HG03095 (cell line): ENCODE results near the gene HEXIM2.
A peak's percentile ranks its signal among the peaks of the same experiment; 100 is the strongest.

Source experiments
- ATAC-seq: cut with Tn5 transposase; IDR thresholded peaks from one replicate; pipeline ENCODE4 v1.9.1; 2021; ENCODE audit warnings: moderate library complexity; ENCODE audit not compliant: unreplicated experiment

HEXIM2 gene

DNA sequence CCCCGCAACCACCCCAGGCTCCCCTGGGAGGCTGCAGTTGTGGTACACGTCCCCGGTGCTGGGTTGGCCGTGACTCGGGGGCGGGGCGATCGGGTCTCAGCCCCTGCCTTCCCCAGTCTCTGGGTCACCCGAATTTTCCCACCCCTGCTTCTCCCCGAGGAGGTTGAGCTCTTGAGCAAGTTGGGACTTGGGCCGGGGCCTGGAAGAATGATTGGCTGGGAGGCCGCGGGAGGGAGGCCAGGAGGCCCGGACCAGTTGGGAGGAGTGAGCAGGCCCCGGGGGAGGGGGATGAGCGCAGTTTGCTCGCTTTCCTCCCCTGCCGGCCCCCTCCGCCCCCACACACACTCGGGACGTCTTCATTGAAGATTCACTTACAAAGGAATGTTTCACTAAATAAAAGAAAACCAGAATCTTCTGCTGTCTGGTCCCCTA, 17.9 kb upstream of the HEXIM2 start:
- no peak for ATAC-seq

DNA sequence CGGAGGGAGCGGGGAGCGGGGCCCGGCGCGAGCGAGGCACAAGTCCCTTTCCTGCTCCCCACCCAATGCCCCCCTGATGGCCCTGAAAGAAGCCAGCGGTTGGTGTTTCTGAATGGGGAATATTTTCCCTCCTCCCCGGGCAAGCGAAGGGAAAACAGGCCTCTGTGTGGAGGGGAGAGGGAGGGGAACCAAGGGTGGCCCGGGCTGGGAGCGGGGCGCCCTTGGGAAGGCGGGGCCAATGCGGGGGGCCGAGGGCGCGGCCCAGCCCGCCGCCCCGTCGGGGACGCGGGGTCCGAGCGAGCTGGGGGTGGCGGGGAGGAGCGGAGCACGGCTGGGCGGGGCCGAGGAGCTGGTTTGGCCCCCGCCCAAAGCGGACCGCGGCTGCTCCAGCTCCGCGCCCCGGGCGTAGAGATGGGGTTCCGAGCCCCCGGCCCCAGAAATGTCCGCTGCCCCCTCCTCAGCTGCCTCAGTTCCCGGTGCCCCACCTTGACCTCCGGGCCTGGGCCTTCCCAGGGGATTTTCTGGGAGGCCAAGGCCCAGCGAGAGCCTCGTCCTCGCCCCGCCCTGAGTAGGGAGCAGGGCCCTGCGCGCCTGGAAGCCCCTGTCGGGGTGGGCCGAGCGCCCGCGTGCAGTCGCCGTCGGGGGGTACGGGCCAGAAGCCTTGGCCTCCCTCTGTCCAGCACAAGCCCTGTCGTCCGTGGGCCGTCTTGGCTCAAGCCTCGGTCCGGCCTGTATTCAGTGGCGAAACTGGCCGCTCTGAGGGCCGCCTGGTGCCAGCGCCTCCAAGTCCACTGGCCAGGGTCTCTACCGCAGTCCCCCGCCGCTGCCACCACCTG, 17.3 kb upstream of the HEXIM2 start:
- no peak for ATAC-seq

DNA sequence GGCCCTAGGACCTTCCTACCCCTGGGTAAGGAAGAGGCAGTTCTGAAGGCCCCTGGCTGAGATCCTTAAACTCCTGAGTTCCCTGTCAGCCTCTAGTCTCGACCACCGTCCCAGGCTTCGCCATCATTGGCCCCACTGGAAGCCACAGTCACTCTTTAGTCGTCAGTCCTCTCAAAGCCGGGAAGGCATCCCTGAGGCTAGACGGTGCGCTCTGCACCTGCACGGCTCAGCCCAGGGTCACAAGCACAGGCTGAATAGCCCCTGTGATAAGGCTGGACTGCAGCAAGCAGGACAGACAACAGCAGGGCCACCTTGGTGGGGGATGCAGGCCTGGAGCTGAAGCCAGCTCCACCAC, 16.7 kb upstream of the HEXIM2 start:
- no peak for ATAC-seq

DNA sequence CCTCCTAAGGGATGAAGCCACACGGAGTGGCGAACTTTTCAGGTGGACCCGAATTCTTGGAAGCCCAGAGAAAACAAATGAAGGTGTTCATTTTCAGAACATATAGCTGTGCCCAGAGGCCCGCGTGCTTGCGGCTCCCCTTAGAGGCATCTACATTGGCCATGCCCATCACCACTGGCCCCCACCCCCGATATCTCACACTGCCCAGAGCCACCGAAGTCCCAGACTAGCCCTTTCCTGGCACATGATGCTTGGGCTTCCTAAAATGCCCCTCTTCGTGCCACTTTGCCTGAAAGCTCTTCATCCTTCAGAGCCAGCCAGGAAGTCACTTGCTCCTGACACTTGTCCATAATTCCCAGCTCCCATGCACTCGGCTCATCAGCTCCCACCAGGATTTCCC, 15.5 kb upstream of the HEXIM2 start:
- no peak for ATAC-seq

DNA sequence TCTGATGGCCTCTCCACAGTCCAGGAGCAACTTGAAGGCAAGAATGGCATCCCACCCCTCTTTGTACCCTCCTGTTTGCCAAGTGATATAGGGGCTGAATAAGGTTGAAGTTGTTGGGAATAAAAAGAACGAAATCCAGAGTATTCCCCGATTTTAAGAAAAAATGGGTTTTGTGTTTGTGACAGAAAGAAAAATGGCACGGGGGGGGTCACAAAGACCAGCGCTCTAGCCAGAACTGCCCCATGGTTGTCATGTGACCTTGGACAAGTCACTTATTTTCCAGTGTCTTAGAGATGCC, 15.1 kb upstream of the HEXIM2 start:
- no peak for ATAC-seq

DNA sequence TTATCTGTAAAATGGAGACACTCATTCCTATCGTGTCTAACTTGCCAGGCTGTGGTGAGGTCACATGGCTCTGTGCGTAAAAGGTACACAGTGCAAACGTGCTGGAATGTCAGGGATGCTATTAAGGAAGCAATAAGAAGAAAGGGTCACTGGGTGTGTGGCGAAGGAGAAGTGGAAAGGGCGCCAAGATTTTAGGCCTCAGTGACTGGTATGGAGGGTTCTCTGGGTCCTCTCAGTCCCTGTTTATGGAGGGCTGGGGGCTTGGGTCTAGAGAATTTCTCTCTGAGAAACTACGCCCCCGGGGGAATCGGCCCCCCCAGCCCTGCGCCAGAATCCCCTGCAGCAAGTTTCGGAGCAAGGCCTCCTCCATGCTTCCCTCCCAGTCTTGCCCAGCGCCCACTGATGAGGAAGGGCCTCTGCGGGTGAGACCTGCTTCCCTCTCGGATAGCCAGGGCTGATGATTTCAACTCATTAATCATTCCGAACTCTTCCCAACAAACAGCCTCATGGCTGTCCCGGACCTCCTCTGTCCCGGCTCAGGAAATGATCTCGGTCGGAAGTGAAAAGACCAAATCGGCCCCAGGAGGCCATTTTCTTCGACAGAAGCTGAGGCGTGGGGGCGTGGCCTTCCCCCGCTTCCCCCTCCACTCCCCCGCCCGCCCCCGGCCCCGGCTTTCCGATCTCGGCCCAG, 14.6 kb upstream of the HEXIM2 start:
- ATAC-seq: no peak

DNA sequence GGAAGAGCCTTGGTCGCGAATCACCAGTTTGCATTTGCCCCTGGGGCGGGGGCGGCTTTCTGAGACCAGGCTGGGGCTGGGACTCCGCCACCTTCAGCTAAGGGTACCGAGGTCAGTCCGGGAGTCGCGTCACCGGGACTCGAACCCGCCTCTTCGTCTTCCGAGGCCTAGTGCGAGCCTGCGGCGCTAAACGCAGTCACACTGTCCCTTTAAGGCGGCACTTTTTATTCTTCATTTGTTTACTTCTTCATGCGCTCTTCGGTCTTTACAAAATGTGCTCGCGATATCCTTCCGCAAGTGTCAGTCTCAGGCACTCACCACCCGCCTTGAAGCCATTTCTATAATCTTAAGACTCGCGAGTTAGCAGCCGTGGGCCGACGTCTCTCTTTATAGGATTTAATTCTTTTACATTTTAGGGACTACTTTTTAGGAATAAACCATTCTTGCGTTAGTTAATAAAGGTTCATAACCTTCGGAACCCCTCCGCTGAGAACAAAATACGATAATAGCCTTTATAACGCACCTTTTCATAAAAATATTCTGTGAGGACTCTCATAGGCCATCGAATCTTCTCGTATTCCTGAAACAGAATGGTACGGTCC, 14.0 kb upstream of the HEXIM2 start:
- ATAC-seq: no peak

DNA sequence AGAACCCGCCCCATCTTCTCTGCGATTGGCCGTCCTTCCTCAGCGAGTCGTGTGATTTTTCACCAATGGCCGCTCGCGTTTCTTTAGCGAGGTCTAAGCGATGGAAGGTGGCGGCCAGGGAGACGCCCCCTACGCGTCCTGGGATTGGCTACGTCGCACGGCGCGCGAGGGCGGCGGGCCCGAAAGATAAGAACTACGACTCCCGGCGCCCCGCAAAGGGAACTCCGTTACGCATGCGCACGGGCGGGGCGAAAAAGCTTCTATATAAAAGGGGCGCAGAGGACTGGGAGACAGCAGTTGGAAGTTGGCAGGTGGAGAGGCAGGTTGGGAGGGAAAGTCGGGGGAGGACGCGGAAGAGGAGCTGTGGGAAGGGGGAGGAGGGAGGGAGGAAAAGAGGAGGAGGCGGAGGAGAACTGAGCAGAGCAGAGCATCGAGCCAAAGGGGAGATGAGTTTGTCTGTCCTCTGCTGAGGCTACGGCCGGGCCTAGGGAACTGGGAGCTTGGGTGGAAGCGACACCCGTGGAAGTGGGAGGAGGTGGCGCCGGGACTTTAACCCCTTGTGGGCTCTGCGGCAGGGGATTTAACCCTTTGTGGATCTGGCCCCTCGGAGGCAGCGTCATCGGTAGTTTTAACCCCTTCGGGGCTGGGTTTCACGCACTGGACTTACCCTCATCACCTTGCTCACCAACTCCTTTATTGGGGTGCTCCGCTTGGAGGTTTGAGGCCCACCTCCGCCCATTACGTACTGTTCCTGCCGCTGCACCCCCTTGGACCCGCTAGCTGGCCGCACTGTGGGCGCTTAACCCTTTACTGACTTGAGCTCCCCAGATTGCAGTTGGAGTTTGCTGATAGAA, 13.3 kb upstream of the HEXIM2 start, which contains the start of gene HEXIM1:
HEXIM1 (plus strand) TSS at position 293 of the 854 bp plus-strand sequence. CDS start 716 bp downstream, outside the sequence.
- ATAC-seq: peak; percentile 55

DNA sequence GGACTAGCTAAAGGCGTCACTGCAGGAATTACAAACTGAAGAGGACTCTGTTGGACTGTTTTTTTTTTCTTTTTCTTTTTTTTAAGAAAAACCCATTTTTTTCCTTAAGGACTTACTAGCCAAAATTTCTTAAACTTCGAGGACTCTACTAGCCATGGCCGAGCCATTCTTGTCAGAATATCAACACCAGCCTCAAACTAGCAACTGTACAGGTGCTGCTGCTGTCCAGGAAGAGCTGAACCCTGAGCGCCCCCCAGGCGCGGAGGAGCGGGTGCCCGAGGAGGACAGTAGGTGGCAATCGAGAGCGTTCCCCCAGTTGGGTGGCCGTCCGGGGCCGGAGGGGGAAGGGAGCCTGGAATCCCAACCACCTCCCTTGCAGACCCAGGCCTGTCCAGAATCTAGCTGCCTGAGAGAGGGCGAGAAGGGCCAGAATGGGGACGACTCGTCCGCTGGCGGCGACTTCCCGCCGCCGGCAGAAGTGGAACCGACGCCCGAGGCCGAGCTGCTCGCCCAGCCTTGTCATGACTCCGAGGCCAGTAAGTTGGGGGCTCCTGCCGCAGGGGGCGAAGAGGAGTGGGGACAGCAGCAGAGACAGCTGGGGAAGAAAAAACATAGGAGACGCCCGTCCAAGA, 12.5 kb upstream of the HEXIM2 start:
- no peak for ATAC-seq

DNA sequence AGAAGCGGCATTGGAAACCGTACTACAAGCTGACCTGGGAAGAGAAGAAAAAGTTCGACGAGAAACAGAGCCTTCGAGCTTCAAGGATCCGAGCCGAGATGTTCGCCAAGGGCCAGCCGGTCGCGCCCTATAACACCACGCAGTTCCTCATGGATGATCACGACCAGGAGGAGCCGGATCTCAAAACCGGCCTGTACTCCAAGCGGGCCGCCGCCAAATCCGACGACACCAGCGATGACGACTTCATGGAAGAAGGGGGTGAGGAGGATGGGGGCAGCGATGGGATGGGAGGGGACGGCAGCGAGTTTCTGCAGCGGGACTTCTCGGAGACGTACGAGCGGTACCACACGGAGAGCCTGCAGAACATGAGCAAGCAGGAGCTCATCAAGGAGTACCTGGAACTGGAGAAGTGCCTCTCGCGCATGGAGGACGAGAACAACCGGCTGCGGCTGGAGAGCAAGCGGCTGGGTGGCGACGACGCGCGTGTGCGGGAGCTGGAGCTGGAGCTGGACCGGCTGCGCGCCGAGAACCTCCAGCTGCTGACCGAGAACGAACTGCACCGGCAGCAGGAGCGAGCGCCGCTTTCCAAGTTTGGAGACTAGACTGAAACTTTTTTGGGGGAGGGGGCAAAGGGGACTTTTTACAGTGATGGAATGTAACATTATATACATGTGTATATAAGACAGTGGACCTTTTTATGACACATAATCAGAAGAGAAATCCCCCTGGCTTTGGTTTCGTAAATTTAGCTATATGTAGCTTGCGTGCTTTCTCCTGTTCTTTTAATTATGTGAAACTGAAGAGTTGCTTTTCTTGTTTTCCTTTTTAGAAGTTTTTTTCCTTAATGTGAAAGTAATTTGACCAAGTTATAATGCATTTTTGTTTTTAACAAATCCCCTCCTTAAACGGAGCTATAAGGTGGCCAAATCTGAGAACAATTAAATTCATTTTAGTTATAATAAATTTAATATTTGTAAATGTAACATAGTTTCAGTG, 11.7 kb upstream of the HEXIM2 start:
- no peak for ATAC-seq

DNA sequence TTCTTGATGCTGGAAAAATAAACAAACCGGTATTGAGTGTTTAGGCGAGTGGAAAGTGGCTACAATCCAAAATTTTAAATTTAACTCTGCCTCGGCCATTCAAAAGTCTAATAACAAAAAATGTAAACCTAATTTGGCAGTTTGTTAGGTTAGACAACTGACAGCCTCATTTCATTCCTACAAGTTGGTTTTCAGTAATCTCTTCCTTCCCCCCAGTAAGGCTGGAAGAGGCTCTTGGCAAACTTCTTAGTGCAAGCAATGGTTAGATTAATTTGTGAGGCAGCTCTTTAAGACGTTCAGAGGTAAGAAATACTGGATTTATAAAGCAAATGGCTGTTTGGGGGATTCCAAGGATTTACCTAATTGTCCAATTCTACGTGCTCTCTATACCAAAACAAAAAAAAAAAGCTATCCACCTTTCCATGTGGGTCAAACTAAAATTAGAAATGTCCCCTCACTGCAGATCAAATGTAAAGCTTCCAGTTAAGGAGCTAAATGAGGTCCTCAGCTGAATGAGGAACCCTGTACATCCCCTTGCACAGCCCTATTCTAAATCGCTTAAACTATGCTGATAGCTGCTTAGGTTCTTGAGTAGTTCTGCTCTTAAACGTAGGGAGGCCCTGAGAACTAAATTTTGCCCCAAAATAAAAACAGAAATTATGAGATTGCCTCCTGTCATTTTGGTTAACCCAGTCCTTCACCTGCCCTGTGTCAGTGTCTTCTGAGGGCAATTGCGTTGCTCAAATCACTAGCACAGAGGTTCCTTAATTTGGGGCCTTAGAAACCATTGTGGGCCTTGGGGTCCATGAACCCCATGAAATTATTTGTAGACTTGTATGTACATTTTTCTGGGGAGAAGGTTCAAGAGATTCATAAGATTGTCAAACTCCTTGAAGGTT, 10.5 kb upstream of the HEXIM2 start:
- ATAC-seq: no peak

DNA sequence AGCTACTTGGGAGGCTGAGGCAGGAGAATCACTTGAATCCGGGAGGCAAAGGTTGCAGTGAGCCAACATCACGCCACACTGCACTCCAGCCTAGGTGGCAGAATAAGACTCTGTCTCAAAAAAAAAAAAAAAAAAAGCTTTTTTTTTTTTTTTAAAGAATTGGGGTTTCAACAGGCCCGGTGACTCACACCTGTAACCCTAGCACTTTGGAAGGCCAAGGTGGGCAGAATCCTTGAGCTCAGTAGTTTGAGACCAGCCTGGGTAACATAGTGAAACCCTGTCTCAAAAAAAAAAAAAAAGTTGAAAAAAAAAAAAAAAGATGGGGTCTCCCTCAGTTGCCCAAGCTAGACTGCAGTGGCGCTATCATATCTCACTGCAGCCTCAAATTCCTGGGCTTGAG, 6.6 kb upstream of the HEXIM2 start:
- no peak for ATAC-seq

DNA sequence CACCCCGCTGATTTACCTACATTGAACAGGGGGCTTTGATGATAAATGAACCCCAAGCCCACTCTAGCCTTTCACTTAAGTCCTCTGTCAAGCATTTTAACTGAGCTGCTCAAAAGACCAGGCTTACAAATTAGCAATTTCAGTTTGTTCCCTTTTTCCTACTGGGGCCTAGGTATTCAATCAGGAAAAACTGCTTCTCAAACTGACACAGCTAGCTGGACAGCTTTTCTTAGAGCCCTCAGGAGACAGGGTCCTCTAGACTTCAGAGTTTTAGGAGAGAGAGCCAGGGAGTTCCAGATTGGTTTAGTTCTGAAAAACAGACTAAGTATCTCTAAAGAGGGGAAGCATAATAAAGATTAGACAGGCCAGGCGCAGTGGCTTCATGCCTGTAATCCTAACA, 6.2 kb upstream of the HEXIM2 start:
- ATAC-seq: no peak

DNA sequence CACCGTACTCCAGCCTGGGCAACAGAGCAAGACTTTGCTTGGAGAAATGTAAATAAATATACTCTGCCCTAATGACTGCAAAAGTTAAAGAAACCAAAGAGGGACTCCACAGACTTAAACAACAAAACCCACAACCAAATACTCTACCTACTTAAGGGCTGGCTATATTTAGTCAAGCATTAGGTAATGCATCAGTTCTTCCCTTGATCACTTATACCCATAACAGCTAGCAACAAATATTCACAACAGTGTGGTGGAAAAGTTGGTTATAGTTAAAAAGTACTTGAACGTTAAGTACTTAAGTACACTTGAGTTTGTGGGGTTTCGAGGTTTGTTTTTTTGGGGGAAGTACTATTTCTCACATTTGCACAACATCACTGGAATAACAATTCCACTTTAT, 5.4 kb upstream of the HEXIM2 start:
- no peak for ATAC-seq

DNA sequence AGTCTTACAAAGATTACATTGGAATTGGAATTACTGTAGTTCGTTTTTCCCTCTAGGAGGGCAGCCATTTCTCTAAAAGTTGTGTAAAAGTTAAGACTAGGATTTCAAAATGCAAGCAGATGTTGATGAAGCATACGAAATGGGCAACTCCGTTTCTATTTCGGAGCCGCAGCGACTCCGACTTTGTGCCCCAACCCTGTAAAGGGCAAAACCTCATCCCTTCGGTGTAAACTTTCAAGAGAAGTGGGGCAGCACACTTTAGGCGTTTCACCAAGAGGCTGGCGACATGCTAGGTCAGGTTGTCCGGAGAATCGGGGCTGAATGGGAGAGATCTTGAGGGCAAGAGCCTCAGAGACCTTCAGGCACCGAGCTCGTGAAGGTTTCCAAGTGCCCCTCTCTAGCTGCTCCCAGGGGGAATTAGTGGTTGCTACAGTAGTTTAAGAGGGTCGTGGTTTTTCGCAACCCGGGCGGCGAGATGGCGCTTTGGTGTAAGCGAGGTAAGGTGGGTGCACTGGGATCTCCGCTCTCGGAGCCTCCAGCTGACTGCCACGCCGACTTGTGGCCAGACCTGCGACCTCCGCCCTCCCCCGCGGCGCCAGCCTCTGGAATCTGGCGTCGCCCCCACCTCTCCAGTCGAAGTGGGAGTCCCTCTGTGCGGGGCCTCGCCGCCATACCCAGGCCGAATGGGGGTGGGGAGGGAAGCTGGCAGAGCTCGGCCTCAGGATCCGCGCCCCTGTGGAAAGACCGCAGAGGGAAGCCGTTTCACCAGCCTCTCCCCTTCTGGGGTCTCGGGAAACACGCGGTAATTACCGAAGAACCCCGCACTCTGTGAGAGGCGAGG, 1.0 kb upstream of the HEXIM2 start:
- ATAC-seq: no peak

DNA sequence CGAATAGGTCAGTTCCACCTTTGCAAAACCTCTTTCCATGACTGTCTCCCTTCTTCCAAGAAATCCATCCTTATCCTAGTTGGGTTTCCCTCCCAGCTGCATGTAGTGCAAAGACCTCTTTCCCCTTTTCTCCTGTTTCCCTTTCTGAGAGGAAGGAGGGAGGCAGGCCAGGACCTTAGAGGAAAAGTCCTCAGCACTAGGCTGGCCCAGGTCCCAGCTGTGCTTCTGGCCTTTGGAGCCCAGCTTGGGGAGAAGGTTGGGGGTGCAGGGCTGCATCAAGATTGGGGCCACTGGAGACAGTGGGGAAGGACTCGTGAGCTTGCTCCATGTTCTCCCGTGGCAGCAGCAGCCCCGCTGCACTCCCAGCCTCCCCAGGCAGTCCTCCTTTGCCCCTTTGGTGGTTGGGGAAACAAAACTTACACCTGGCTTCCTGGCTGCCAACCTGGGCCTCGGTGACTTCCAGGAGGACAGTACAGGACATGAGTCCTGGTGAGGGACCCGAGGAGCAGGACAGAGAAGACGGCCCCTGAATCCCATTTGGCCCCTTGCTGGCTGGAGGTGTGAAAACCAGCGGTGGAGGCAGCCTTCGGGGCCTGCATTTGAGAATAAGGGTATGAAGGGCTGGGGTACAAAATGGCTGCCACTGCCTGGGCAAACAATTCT, 481 bp downstream of the HEXIM2 start:
- ATAC-seq: no peak

DNA sequence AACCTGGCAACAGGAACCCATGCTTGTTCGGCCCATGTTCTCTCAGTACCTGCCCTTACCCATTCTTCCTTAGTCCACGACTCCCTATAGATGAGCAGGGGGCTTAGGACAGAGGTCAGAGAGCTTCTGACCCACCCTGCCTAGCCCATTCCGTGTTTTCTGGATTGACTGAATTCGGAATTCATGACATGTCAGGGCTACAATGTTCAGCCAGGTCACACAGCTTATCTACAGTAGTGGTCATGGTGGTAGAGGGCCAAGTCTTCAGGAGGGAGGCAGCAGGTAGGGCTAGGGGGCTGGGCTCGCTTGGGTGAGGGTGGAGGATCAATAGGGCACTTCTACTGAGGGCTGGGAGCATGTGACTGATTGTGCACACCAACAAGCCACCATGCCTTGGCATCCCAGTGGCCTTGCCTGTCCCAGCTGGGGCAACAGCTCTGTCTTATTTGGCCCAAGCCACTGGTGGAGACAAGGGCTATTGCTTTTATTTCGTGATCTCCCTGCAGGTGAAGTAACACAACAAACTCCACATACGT, 3.1 kb downstream of the HEXIM2 start:
- ATAC-seq: no peak
